Jurkat, Clone E6-1 (cell line): ENCODE data around the gene CHADL.
"Not testable (repeated sequence)": the region's sequence is repeated elsewhere in the genome, so short reads cannot be mapped to it uniquely, and the experiment has no call there.

Experiments
- DNase-seq: peaks from one replicate; pipeline ENCODE4 v3.0.0-alpha.2; 2011; ENCODE audit warnings: low read depth, low spot score
- H3K4me3 ChIP-seq: 2 replicates; pipeline ENCODE4 v1.5.1; 2011; ENCODE audit warnings: mild to moderate bottlenecking, low read length, control low read depth, moderate library complexity

Gene CHADL

DNA sequence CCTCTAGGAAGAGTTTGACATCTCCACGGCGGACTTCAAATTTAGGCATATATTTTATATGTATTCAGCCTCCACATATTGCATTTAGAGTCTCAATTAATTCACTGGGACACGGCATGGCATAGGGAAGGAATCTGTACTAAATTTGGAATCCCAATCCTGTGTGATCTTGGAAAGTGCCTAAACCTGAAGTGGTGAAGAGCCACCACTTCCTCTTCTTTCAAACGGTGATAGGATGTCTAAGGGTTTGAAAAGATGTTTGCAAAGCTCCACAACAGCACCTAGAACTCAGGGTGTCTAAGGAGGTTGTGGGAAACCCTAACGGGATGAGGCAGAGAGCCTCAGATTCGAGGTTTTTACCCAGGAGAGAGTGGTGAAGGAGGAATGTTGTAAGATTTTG, 36.7 kb downstream of the CHADL start:
- H3K4me3 ChIP-seq = no peak overlapping the region
- no peak for DNase-seq

DNA sequence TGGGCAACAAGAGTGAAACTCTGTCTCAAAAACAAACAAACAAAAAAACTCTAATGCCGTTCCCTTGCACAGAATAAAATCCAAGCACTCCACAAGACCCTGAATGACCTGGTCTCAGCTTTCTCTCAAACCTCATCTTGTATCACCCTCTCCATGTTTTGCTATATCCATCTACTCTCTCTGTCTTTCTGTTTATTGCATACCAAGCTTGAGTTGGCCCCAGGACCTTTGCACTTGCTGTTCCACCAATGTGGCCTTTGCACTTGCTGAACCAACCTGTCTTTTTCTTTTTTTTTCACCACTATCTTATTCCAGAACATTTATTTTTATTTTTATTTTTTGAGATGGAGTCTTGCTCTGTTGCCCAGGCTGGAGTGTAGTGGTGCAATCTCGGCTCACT, 37.6 kb downstream of the CHADL start:
- no peak overlapping the region for H3K4me3 ChIP-seq
- no peak for DNase-seq

DNA sequence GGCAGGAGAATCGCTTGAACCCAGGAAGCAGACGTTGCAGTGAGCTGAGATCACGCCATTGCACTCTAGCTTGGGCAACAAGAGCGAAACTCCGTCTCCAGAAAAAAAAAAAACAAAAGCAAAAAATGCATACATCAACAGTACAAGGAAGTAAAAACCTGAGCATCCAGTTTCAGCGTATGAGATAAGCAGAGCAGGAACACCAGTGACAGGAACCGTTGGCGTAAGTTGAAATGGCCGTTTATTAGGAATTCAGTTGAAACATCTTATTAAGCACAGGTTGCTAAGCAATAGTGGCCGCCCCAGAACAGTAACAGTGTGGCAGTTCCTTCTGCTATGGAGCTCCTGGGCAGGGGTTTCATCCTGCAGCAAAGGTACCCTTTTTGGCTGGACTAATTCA, 39.6 kb downstream of the CHADL start:
- no peak for DNase-seq
- H3K4me3 ChIP-seq = no peak overlapping the region

DNA sequence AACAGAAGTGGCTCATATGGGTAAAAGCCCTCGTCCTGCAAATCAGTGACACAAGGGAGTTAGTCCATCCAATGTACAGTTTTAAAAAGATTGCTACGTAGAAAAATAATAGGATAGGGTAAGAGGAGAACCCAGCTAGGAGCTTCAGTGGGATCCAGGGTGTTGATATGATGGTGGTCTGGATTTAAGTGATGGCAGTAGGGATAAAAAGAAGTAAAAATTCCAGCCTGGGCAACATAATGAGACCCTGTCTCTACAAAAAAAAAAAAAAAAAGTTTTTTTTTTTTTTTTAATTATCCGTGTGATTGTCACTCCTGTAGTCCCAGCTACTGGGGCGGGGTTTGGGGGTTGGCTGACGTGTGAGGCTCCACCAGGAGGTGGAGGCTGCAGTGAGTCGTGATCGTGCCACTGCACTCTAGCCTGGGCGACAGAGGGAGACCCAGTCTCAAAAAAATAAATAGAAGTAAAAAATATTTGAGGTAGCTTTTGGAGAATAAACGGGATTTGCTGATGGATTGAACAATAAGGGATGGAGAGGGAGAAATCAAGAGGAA, 42.6 kb downstream of the CHADL start:
- DNase-seq = peak; percentile 41
- peak overlapping the region; percentile 75 for H3K4me3 ChIP-seq

DNA sequence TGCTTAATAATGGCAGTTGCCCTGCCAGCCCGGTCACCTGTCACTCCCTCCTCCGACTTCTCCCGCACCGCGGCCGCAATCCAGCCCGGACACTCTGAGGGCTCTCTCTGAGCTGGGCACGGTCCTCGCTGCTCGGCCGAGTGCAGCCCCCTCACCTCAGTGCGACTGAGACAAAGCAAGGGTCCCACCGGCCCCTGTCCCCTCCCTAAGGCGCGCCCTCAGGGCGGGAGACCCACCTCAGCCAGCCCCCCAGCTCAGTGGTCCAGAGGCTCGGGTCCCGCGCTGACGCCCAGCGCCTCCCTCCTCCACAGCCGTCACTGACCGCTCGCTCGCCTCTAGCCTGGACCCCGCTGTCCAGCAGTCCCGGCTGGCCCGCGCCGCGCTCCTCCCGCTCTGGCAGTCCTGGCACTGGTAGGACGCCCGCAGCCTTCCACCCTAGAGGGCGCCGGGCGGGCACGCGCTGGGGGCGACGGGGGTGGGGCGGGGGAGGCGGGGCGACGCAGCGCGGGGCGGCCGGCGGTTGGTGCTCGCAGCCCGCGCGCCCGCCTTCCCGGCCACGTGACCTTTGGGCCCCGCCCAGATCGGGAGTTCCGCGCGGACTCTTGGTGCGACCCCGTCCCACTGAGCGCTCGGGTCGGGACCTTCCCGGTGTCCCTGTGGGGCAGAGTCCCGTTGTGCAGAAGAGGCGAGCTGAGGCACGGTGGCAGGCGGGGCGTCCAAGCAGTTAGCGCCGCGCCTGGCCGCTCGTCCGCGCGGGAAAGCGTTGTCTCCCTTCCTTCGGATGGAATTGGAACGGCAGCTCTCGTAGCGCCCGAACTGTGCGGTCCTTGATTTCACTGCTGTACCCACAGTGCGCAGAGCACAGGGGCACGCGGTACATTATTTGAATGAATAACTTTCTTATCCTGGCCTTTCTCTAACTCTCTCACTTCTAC, 43.4 kb downstream of the CHADL start:
- H3K4me3 ChIP-seq = peak overlapping the region; percentile 75
- DNase-seq = peak; percentile 42

GRCh38 chr22:41193829-41194228, 46.9 kb downstream of the CHADL start:
- H3K4me3 ChIP-seq = no peak overlapping the region
- no peak for DNase-seq

DNA sequence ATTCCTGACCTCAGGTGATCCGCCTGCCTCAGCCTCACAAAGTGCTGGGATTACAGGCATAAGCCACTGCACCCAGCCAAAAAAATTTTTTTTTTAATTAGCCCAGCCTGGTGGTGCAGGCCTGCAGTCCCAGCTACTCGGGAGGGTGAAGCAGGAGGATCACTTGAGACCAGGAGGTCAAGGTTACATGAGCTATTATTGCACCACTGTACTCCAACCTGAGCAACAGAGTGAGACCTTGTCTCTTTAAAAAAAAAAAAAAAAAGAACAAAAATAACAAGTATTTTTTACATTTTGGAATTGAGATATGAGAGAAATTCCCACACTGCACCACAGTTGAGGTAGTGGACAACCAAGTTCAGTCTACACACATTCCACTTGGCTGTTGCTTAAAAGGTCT, 49.3 kb downstream of the CHADL start:
- no peak overlapping the region for H3K4me3 ChIP-seq
- no peak for DNase-seq

DNA sequence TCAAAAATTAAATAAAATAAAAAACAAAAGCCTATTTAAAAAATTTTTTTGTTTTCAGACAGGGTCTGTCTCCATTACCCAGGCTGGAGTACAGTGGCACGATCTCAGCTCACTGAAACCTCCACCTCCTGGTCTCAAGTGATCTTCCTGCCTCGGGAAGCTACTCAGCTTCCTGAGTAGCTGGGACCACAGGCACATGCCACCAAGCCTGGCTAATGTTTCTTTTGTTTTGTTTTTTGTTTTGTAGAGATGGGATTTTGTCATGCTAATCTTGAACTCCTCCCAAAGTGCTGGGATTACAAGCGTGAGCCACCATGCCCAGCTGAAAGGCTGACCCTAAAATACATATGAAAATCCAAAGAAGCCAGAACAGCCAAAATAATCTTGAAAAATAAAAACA, 56.1 kb downstream of the CHADL start:
- no peak for DNase-seq

DNA sequence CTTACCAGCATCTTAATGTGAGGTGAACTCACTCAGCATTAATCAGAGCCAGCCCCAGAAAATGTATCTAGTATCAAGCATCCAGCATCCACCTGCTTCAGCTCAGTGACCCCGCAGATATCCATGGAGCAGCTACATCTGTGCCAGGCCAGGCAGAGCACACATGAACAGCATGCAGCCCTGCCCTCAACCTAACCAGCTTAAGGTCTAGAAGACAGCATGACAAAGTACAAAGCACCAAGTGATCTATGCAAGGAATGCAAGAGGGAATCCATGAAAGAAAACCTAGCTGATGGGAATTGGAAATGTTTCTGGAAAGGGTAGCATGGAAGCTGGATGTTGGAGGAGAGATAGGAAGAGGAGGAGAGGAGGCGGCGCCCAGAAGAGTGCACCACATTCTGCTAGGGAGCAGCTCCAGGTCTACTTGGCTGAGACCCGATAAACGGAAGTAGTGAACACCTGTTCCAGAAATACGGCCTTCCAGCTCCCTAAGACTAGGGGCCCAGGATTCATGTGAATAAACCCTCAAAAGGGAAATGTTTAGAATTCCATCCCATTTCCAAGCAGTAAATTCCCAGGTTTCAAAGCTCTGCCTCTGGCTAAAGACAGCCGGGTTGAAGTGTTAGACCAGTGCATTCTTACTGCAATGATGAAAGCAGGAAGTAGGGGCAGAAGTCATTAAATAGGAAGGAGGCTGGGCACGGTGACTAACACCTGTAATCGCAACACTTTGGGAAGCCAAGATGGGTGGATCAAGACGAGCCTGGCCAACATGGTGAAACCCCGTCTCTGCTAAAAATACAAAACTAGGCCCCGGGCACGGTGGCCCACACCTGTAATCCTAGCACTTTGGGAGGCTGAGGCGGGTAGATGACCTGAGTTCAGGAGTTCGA, 59.1 kb downstream of the CHADL start:
- no peak for DNase-seq

More for the DNA sequence above, 56.1 kb downstream of the CHADL start:
- H3K4me3 ChIP-seq = no peak overlapping the region

DNA sequence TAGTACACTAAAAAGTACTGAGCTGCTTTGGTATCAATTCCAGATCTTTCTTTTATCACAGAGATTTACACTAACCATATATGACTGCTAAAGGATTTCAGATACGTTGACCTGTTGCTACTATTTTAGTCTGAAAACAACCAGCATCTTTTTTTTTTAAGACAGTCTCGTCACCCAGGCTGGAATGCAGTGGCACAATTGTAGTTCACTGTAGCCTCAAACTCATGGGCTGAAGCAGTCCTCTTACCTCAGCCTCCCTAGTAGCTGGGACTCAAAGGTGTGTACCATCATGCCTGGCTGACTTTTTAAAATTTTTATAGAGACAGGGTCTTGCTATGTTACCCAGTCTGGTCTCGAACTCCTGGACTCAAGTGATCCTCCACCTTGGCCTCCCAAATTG, 59.8 kb downstream of the CHADL start:
- H3K4me3 ChIP-seq = no peak overlapping the region
- no peak for DNase-seq

More for the DNA sequence above, 59.1 kb downstream of the CHADL start:
- no peak overlapping the region for H3K4me3 ChIP-seq

- H3K4me3 ChIP-seq, DNase-seq: not testable (repeated sequence)
Measured at GRCh38 chr22:41180362-41180761, 60.4 kb downstream of the CHADL start.
